HCT116 (cell line): ENCODE measurements around the gene B3GALT6. TPM values are rescaled to one million over a fixed set of nuclear protein-coding genes. Genes with fewer than 3 reads are reported as not detected.

Experiments used
- ATAC-seq: fragments of 200-7000 bp; cut with Tn5 transposase; 2 replicates; pipeline ENCODE4 v1.9.1; 2020; ENCODE audit warnings: mild to moderate bottlenecking, moderate library complexity
- BruUV-seq: library from RNA; stranded (reverse); fragments of 400-500 nt; replicated peaks from 2 replicates; lab custom pipeline; 2021; lab: Mats Ljungman, UMichigan
- CTCF ChIA-PET: fragments of 300-600 bp; sonication (Branson Sonifier 250); formaldehyde crosslinking; loops from one replicate; lab custom pipeline; 2021; ENCODE audit warnings: antibody characterized with exemption; lab: Charles Lee
- POLR2A ChIA-PET: fragments of 300-600, 350-600 bp; sonication (Branson Sonifier 250); formaldehyde crosslinking; loops from one replicate; lab custom pipeline; 2021; ENCODE audit warnings: antibody characterized with exemption; lab: Charles Lee
- RAD21 ChIA-PET, 2 experiments: fragments of 300-600 bp; sonication (Branson Sonifier 250); formaldehyde crosslinking; loops; one replicate each; lab custom pipeline; 2023; ENCODE audit warnings: low total read pairs in 2 of 2; ENCODE audit not compliant: uncharacterized antibody in 2 of 2, unreplicated experiment in 2 of 2, low non-redundant PET in 1 of 2; lab: Charles Lee
- DNase-seq: peaks from one replicate; pipeline ENCODE4 v3.0.0-alpha.2; 2010; ENCODE audit warnings: low read depth, low spot score
- H2AFZ ChIP-seq: fragments of 200-600 bp; shearing (Covaris generic), sonication (generic); 2 replicates; pipeline ENCODE4 v1.6.1; 2017; ENCODE audit warnings: low read depth, mixed run types, mixed read lengths, antibody characterized with exemption, low read length; ENCODE audit not compliant: poor library complexity, severe bottlenecking
- H3K27ac ChIP-seq: 2 replicates; pipeline ENCODE4 v1.5.1; 2012; ENCODE audit warnings: low read depth, low read length
- H3K27me3 ChIP-seq: fragments of 200-600 bp; sonication (generic); 2 replicates; pipeline ENCODE4 v1.6.1; 2016; ENCODE audit warnings: mixed run types, low read length, mixed read lengths; ENCODE audit not compliant: insufficient read depth
- H3K36me3 ChIP-seq, 2 experiments: fragments of 200-500 bp in 1 of 2; fragments of 200-600 bp in 1 of 2; sonication (Bioruptor generic) in 1 of 2; sonication (generic) in 1 of 2; 2 replicates each; pipeline versions ENCODE4 v1.5.1 to v1.6.1; 2014 to 2016; ENCODE audit warnings: low read length in 2 of 2, inconsistent platforms in 1 of 2, mixed read lengths in 1 of 2, mixed run types in 1 of 2; ENCODE audit not compliant: insufficient read depth in 2 of 2, control insufficient read depth in 1 of 2
- H3K4me1 ChIP-seq, 2 experiments: fragments of 200-600 bp in 1 of 2; sonication (generic) in 1 of 2; 2 replicates each; pipeline versions ENCODE4 v1.5.1 to v1.6.1; 2012 to 2017; ENCODE audit warnings: low read length in 2 of 2, inconsistent platforms in 1 of 2, mild to moderate bottlenecking in 1 of 2, mixed read lengths in 1 of 2, mixed run types in 1 of 2, moderate library complexity in 1 of 2; ENCODE audit not compliant: insufficient read depth in 2 of 2, control insufficient read depth in 1 of 2
- H3K4me2 ChIP-seq: fragments of 200-600 bp; sonication (generic); 2 replicates; pipeline ENCODE4 v1.6.1; 2017; ENCODE audit warnings: mixed run types, low read length, mixed read lengths
- H3K4me3 ChIP-seq, 2 experiments: fragments of 200-600 bp in 1 of 2; sonication (generic) in 1 of 2; replicated peaks in 1 of 2; 2 replicates each; pipeline ENCODE4 v1.5.1; 2011 to 2016; ENCODE audit warnings: low read length in 2 of 2, control low read depth in 1 of 2, low read depth in 1 of 2, mild to moderate bottlenecking in 1 of 2, mixed read lengths in 1 of 2, mixed run types in 1 of 2
- H3K79me2 ChIP-seq: fragments of 200-600 bp; sonication (generic); 2 replicates; pipeline ENCODE4 v1.6.1; 2017; ENCODE audit warnings: mild to moderate bottlenecking, mixed run types, low read length, moderate library complexity, mixed read lengths; ENCODE audit not compliant: insufficient read depth
- H3K9ac ChIP-seq: fragments of 200-600 bp; sonication (generic); 2 replicates; pipeline ENCODE4 v1.6.1; 2016; ENCODE audit warnings: low read length, mixed read lengths
- H3K9me2 ChIP-seq: fragments of 200-600 bp; sonication (generic), shearing (Covaris generic); 2 replicates; pipeline ENCODE4 v1.6.1; 2017; ENCODE audit warnings: mixed run types, mild to moderate bottlenecking, moderate library complexity; ENCODE audit not compliant: insufficient read depth
- H3K9me3 ChIP-seq, 2 experiments: fragments of 200-500 bp in 1 of 2; fragments of 200-600 bp in 1 of 2; sonication (Bioruptor generic) in 1 of 2; sonication (generic) in 1 of 2; 2 replicates each; pipeline ENCODE4 v1.6.1; 2014 to 2017; ENCODE audit warnings: low read length in 2 of 2, mixed read lengths in 2 of 2, inconsistent platforms in 1 of 2, low read depth in 1 of 2, mild to moderate bottlenecking in 1 of 2, mixed run types in 1 of 2, moderate library complexity in 1 of 2; ENCODE audit not compliant: control insufficient read depth in 1 of 2, insufficient read depth in 1 of 2
- H4K20me1 ChIP-seq: fragments of 200-600 bp; sonication (generic), shearing (Covaris generic); 2 replicates; pipeline ENCODE4 v1.6.1; 2017; ENCODE audit warnings: mixed run types, mild to moderate bottlenecking, moderate library complexity; ENCODE audit not compliant: insufficient read depth
- CBX3 ChIP-seq: IDR thresholded peaks from 2 replicates; pipeline ENCODE4 v1.6.1; 2012; ENCODE audit warnings: low read depth
- EGR1 ChIP-seq: IDR thresholded peaks from 2 replicates; pipeline ENCODE4 v1.6.1; 2012; ENCODE audit warnings: low read depth
- ELF1 ChIP-seq: IDR thresholded peaks from 2 replicates; pipeline ENCODE4 v1.6.1; 2012; ENCODE audit warnings: low read depth, borderline replicate concordance
- EZH2 ChIP-seq: fragments of 200-600 bp; sonication (generic); IDR thresholded peaks from 2 replicates; pipeline ENCODE4 v1.6.1; 2017; ENCODE audit warnings: antibody characterized with exemption, mixed run types
- JUND ChIP-seq: IDR thresholded peaks from 2 replicates; pipeline ENCODE4 v1.6.1; 2012
- RAD21 ChIP-seq: IDR thresholded peaks from 2 replicates; pipeline ENCODE4 v1.6.1; 2012; ENCODE audit warnings: low read depth, mild to moderate bottlenecking
- SIN3A ChIP-seq: IDR thresholded peaks from 2 replicates; pipeline ENCODE4 v1.6.1; 2012; ENCODE audit warnings: low read depth
- SP1 ChIP-seq: IDR thresholded peaks from 2 replicates; pipeline ENCODE4 v1.6.1; 2012; ENCODE audit warnings: low read depth
- intact Hi-C: fragments of 100-400 bp; cut with micrococcal nuclease; formaldehyde crosslinking; loops from 2 replicates; pipeline ENCODE4 v1.10.0; 2022
- total RNA-seq: library from RNA; stranded (reverse); gene quantifications from one replicate; pipeline ENCODE4 v1.2.1, GENCODE V29; 2021; ENCODE audit not compliant: unreplicated experiment
- TF ChIP-seq, protein P1 (sequence below): IDR thresholded peaks from 2 replicates; pipeline ENCODE4 v1.6.1; 2012; ENCODE audit warnings: low read depth
- TF ChIP-seq, protein P2 (sequence below), 3 experiments: fragments of 200-600 bp in 1 of 3; sonication (generic) in 1 of 3; IDR thresholded peaks in 2 of 3; conservative IDR thresholded peaks in 1 of 3; 2 replicates each; pipeline ENCODE4 v1.5.1; 2012 to 2017; ENCODE audit warnings: low read depth in 2 of 3, low read length in 2 of 3, antibody characterized with exemption in 1 of 3, borderline replicate concordance in 1 of 3, control low read depth in 1 of 3, mild to moderate bottlenecking in 1 of 3, mixed read lengths in 1 of 3, mixed run types in 1 of 3, moderate library complexity in 1 of 3; ENCODE audit not compliant: insufficient read depth in 1 of 3
- TF ChIP-seq, protein P3 (sequence below): IDR thresholded peaks from 2 replicates; pipeline ENCODE4 v1.6.1; 2012

Gene B3GALT6
- total RNA-seq, 1 experiment from 2014 or later, result 16.3 TPM

DNA sequence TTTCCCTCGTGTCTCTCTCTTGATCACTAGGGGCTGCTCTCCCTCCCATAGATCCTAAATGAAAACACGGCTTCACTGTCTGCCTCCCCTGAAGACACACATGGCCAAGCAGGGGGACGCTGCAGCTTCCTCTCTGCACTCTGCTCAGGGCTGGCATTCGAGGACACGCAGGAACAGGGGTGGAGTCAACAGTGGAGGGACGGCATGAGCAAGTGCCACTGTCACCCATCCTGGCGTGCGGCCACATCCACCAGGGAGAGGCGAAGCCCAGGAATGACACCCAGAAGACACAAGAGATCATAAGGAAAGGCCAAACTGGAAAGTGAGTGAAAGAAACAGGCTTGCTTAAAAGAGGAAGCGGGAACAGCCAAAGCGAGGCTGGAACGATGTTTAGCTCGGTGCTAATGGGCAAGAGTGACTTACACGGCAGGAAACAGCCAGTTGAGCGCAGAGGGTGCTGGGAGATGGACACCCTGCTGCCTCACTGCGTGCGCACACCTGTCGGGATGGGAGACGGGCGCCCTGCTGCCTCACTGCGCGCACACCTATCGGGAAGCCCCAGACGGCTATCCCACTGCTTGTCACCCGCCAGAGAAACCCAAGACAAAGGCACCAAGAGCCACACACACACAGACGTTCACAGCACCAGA, 28.0 kb downstream of the B3GALT6 start (continued):
- TF ChIP-seq, protein P1, sequence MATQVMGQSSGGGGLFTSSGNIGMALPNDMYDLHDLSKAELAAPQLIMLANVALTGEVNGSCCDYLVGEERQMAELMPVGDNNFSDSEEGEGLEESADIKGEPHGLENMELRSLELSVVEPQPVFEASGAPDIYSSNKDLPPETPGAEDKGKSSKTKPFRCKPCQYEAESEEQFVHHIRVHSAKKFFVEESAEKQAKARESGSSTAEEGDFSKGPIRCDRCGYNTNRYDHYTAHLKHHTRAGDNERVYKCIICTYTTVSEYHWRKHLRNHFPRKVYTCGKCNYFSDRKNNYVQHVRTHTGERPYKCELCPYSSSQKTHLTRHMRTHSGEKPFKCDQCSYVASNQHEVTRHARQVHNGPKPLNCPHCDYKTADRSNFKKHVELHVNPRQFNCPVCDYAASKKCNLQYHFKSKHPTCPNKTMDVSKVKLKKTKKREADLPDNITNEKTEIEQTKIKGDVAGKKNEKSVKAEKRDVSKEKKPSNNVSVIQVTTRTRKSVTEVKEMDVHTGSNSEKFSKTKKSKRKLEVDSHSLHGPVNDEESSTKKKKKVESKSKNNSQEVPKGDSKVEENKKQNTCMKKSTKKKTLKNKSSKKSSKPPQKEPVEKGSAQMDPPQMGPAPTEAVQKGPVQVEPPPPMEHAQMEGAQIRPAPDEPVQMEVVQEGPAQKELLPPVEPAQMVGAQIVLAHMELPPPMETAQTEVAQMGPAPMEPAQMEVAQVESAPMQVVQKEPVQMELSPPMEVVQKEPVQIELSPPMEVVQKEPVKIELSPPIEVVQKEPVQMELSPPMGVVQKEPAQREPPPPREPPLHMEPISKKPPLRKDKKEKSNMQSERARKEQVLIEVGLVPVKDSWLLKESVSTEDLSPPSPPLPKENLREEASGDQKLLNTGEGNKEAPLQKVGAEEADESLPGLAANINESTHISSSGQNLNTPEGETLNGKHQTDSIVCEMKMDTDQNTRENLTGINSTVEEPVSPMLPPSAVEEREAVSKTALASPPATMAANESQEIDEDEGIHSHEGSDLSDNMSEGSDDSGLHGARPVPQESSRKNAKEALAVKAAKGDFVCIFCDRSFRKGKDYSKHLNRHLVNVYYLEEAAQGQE, result no peak

DNA sequence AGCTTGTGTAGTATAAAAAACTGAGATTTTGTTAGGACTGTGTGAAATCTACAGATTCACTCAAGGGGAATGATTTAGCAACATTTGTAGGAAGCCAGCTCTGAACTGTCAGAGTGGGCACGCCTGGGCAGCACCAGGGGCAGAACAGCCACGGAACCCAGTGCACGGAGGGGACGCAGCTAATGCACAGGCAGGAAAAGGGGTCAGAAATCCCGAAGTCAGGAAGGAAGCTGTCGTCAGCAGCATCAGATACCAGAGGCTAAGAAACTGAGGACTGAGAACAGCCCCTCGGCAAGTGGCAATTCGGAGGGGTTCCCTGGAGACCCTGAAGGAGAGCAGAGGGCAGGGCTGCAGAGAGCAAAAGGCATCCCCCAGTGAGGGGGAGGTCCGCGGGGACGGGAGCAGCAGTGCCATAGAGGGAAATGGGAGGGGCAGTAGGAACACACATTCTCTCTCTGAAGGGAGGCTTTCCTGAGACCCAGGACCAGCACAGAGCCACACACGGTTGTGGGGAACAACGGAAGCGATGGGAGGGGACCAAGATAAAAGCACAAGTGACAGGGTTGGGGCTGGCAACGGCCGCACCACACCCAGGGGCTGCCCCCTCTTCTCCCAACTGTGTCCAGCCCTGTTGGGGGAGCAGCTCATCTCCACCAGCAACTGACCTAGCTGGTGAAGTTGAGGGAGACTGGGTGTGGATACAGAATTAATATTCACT, 29.0 kb downstream of the B3GALT6 start:
- BruUV-seq, result no TSS peak
- no peak overlapping the region for H2AFZ ChIP-seq
- no peaks in the 10 kb centered on the region for H3K9me3 ChIP-seq
- no peak for DNase-seq
- peaks cover 29 to 51% of the 10 kb centered on the region in 2 experiments; a peak in 3 of 4 replicates for H3K36me3 ChIP-seq
- RAD21 ChIA-PET, result no interaction called here
- CTCF ChIA-PET, result no interaction called here
- peaks cover 0 to 5% of the 10 kb centered on the region in 2 experiments; a peak in 1 of 4 replicates for H3K4me1 ChIP-seq
- intact Hi-C loops, result no loop called here
- no peak overlapping the region for H3K4me3 ChIP-seq
- peaks cover 27% of the 10 kb centered on the region for H3K79me2 ChIP-seq
- peak overlapping the region; percentile 18; the same call in 1 of the 2 replicates for H3K27ac ChIP-seq
- TF ChIP-seq SIN3A, result no peak
- TF ChIP-seq JUND, result no peak
- no peak for TF ChIP-seq RAD21
- TF ChIP-seq EZH2, result no peak
- TF ChIP-seq, protein P2, sequence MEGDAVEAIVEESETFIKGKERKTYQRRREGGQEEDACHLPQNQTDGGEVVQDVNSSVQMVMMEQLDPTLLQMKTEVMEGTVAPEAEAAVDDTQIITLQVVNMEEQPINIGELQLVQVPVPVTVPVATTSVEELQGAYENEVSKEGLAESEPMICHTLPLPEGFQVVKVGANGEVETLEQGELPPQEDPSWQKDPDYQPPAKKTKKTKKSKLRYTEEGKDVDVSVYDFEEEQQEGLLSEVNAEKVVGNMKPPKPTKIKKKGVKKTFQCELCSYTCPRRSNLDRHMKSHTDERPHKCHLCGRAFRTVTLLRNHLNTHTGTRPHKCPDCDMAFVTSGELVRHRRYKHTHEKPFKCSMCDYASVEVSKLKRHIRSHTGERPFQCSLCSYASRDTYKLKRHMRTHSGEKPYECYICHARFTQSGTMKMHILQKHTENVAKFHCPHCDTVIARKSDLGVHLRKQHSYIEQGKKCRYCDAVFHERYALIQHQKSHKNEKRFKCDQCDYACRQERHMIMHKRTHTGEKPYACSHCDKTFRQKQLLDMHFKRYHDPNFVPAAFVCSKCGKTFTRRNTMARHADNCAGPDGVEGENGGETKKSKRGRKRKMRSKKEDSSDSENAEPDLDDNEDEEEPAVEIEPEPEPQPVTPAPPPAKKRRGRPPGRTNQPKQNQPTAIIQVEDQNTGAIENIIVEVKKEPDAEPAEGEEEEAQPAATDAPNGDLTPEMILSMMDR (IDR thresholded peaks at IDR 0.05 in 2 of 3, conservative IDR thresholded peaks at IDR 0.05 in 1 of 3; ENCODE audit: borderline replicate concordance in 1 of 3, insufficient read depth in 1 of 3, low read depth in 2 of 3, low read length in 2 of 3), result no peak
- no peak for TF ChIP-seq SP1
- TF ChIP-seq CBX3, result no peak
- no peak for TF ChIP-seq EGR1
- TF ChIP-seq, protein P3, sequence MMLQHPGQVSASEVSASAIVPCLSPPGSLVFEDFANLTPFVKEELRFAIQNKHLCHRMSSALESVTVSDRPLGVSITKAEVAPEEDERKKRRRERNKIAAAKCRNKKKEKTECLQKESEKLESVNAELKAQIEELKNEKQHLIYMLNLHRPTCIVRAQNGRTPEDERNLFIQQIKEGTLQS, result no peak
- no peak for TF ChIP-seq ELF1
- no peak for ATAC-seq
- H3K27me3 ChIP-seq, result no peaks in the 10 kb centered on the region
- no peaks in the 10 kb centered on the region for H4K20me1 ChIP-seq
- no peak overlapping the region for H3K9ac ChIP-seq
- no peaks in the 10 kb centered on the region for H3K9me2 ChIP-seq
- POLR2A ChIA-PET, result no interaction called here
- no peak overlapping the region for H3K4me2 ChIP-seq
